Measurements from ENCODE around the gene RNF26. TPM values are rescaled to one million over a fixed set of nuclear protein-coding genes. Genes with fewer than 3 reads are reported as not detected.
A peak's percentile ranks its signal among the peaks of the same experiment; 100 is the strongest.

Gene RNF26
- total and polyA plus RNA-seq, 2 of the 13 experiments (the other 11 are each of a cell fraction or from before 2014, with no cell fraction given) = 11.9 to 26.3 TPM

DNA sequence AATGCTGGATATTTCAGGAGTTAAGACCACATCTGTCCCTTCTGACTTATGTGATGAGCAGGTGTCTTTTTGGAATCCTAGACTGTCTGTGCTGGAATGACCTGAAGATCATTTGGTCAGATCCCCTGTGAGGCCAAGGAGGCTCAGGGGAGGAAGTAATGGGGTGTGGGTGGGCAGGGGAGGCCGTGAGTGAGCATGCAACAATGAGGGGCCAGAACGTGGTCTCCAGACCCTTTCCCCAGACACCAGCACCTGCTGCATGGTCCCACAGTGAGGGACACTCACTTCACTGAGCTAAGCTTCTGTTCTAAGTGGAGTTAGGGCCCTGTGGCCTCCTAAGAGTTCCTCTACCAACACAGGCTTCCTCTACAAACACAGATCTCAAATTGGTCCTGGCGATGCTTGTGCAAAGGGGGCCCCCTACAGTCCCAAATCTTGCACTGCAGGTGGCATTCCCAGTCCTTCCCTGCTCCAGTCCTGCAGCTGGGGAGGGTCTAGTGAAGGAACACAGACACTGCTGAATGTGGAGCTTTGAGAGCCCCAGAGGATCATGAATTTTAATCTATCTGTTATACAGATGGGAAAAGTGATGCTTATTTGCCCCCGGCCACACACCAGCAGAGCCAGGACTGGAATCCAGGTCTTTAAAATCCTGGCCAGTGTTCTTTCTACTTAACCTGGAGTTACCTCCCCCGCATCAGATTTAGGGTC is 39.7 kb downstream of the RNF26 start (continued):
- TF ChIP-seq PATZ1 (CRISPR knock-in tag; IDR thresholded peaks at IDR 0.05) = 0 out of 2 replicates have a peak, but pooled peaks have one; percentile 25
- 0 out of 2 replicates have a peak, but pooled peaks have one; percentile 59 for TF ChIP-seq ZNF275 (CRISPR knock-in tag; IDR thresholded peaks at IDR 0.05; ENCODE audit: borderline replicate concordance)
- TF ChIP-seq ZNF605 (CRISPR knock-in tag; IDR thresholded peaks at IDR 0.05) = 0 out of 2 replicates have a peak, but pooled peaks have one; percentile 46
- TF ChIP-seq ZSCAN25 (CRISPR knock-in tag; IDR thresholded peaks at IDR 0.05) = peak; percentile 34; the same call in 1 of the 2 replicates
- TF ChIP-seq SIX1 (CRISPR knock-in tag; IDR thresholded peaks at IDR 0.05; ENCODE audit: borderline replicate concordance) = no peak
- TF ChIP-seq ZFYVE20 (CRISPR knock-in tag; IDR thresholded peaks at IDR 0.05; ENCODE audit: borderline replicate concordance, low read depth) = no peak
- peak; percentile 95 for TF ChIP-seq CTCF (CRISPR knock-in tag; IDR thresholded peaks at IDR 0.05)
- TF ChIP-seq GATAD2A (CRISPR knock-in tag; IDR thresholded peaks at IDR 0.05) = peak; percentile 34; the same call in 1 of the 2 replicates
- TF ChIP-seq KAT8 (CRISPR knock-in tag; IDR thresholded peaks at IDR 0.05) = peak; percentile 41; the same call in 1 of the 2 replicates
- no peak for TF ChIP-seq SP4 (CRISPR knock-in tag; IDR thresholded peaks at IDR 0.05)
- no peak for TF ChIP-seq TOPORS (CRISPR knock-in tag; IDR thresholded peaks at IDR 0.05)
- TF ChIP-seq MIER3 (CRISPR knock-in tag; IDR thresholded peaks at IDR 0.05; ENCODE audit: borderline replicate concordance) = 0 out of 2 replicates have a peak, but pooled peaks have one; percentile 49
- TF ChIP-seq IRF2 (CRISPR knock-in tag; IDR thresholded peaks at IDR 0.05) = 0 out of 2 replicates have a peak, but pooled peaks have one; percentile 38
- no peak for TF ChIP-seq FOXP1 (IDR thresholded peaks at IDR 0.05)
- no peak for TF ChIP-seq FOXP1 (CRISPR knock-in tag; IDR thresholded peaks at IDR 0.05)
- TF ChIP-seq, protein P1, sequence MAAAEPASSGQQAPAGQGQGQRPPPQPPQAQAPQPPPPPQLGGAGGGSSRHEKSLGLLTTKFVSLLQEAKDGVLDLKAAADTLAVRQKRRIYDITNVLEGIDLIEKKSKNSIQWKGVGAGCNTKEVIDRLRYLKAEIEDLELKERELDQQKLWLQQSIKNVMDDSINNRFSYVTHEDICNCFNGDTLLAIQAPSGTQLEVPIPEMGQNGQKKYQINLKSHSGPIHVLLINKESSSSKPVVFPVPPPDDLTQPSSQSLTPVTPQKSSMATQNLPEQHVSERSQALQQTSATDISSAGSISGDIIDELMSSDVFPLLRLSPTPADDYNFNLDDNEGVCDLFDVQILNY (CRISPR knock-in tag; conservative IDR thresholded peaks at IDR 0.05) = no peak
- no peak for TF ChIP-seq FOXO1 (CRISPR knock-in tag; IDR thresholded peaks at IDR 0.05)
- TF ChIP-seq, protein P2, sequence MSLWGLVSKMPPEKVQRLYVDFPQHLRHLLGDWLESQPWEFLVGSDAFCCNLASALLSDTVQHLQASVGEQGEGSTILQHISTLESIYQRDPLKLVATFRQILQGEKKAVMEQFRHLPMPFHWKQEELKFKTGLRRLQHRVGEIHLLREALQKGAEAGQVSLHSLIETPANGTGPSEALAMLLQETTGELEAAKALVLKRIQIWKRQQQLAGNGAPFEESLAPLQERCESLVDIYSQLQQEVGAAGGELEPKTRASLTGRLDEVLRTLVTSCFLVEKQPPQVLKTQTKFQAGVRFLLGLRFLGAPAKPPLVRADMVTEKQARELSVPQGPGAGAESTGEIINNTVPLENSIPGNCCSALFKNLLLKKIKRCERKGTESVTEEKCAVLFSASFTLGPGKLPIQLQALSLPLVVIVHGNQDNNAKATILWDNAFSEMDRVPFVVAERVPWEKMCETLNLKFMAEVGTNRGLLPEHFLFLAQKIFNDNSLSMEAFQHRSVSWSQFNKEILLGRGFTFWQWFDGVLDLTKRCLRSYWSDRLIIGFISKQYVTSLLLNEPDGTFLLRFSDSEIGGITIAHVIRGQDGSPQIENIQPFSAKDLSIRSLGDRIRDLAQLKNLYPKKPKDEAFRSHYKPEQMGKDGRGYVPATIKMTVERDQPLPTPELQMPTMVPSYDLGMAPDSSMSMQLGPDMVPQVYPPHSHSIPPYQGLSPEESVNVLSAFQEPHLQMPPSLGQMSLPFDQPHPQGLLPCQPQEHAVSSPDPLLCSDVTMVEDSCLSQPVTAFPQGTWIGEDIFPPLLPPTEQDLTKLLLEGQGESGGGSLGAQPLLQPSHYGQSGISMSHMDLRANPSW (CRISPR knock-in tag; IDR thresholded peaks at IDR 0.05; ENCODE audit: borderline replicate concordance) = no peak
- 0 out of 2 replicates have a peak, but pooled peaks have one; percentile 11 for TF ChIP-seq SALL1 (CRISPR knock-in tag; IDR thresholded peaks at IDR 0.05)
- TF ChIP-seq ZNF10 (CRISPR knock-in tag; IDR thresholded peaks at IDR 0.05; ENCODE audit: borderline replicate concordance, low read depth) = no peak
